ENCODE data around the gene SLC23A1. TPM values are rescaled to one million over a fixed set of nuclear protein-coding genes. Genes with fewer than 3 reads are reported as not detected.

Gene SLC23A1
- total and polyA plus RNA-seq, 2 of the 13 experiments (the other 11 are each of a cell fraction or from before 2014, with no cell fraction given), result 6.0 to 6.6 TPM

DNA sequence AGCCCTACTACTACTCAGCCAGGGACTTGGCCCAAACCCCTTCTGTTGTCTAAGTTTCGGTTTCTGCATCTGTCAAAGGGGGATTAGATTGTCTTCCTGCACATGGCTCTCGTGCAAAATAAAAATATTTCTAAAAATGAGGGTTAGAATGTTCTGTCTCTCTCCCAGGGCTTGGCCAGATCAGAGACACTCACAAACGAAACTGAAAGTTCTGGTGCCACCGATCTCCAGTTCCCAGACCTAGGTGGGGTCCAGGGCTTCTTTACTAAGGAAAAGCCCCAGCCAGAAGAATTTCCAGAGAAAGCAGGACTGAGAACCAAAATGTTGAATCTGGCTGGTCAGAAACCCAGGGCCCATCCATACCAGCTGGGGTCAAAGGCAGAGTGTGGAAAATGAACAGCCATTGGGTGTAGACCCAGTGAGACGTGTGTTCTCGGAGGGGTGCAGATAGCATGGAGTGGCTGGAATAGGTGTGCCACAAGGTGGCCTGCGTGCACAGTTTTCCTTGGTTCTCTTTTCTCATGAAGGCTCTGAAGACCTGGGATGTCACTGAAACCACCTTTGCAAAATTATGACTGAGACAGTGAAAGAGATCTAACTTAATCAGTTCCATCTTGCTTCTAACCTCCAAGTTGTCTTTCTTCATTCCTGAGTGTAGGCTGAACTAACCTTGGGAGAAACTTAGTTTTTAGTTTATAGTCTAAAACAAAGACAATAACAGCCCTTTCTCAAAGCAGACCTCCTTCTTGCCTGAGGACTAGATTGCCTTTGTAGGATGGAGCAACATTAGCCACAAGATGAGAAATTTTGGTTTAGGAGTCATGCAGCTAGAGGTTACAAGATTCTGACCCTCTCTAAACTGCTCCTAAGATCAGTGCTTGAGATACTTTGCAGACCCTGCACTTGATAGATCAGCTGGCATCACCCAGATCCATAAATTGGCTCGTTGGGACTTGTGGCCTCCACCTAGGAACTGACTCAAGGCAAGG, 2.3 kb upstream of the SLC23A1 start (continued):
- TF ChIP-seq, protein P1, sequence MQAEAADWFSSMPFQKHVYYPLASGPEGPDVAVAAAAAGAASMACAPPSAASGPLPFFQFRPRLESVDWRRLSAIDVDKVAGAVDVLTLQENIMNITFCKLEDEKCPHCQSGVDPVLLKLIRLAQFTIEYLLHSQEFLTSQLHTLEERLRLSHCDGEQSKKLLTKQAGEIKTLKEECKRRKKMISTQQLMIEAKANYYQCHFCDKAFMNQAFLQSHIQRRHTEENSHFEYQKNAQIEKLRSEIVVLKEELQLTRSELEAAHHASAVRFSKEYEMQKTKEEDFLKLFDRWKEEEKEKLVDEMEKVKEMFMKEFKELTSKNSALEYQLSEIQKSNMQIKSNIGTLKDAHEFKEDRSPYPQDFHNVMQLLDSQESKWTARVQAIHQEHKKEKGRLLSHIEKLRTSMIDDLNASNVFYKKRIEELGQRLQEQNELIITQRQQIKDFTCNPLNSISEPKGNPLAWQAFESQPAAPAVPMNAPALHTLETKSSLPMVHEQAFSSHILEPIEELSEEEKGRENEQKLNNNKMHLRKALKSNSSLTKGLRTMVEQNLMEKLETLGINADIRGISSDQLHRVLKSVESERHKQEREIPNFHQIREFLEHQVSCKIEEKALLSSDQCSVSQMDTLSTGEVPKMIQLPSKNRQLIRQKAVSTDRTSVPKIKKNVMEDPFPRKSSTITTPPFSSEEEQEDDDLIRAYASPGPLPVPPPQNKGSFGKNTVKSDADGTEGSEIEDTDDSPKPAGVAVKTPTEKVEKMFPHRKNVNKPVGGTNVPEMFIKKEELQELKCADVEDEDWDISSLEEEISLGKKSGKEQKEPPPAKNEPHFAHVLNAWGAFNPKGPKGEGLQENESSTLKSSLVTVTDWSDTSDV (CRISPR knock-in tag; IDR thresholded peaks at IDR 0.05), result no peak
- TF ChIP-seq RXRA (CRISPR knock-in tag; IDR thresholded peaks at IDR 0.05) (no peak; the same call in 1 of the 2 replicates), ZNF841 (CRISPR knock-in tag; IDR thresholded peaks at IDR 0.05; ENCODE audit: borderline replicate concordance) (no peak), PHB2 (IDR thresholded peaks at IDR 0.05; ENCODE audit: partially characterized antibody) (no peak), RERE (CRISPR knock-in tag; IDR thresholded peaks at IDR 0.05; ENCODE audit: low read depth) (no peak), ZNF644 (CRISPR knock-in tag; IDR thresholded peaks at IDR 0.05; ENCODE audit: low read depth) (peak; percentile 66), JUND (CRISPR knock-in tag; IDR thresholded peaks at IDR 0.05) (0 out of 2 replicates have a peak, but pooled peaks have one; percentile 3), ZNF225 (CRISPR knock-in tag; IDR thresholded peaks at IDR 0.05) (no peak), ZNF879 (CRISPR knock-in tag; IDR thresholded peaks at IDR 0.05) (no peak), ZBTB3 (CRISPR knock-in tag; IDR thresholded peaks at IDR 0.05; ENCODE audit: borderline replicate concordance, low read depth) (no peak), THAP11 (CRISPR knock-in tag; IDR thresholded peaks at IDR 0.05) (peak; percentile 51), ZFAT (CRISPR knock-in tag; conservative IDR thresholded peaks at IDR 0.05) (no peak), HHEX (CRISPR knock-in tag; IDR thresholded peaks at IDR 0.05) (no peak), ZNF720 (CRISPR knock-in tag; IDR thresholded peaks at IDR 0.05) (no peak), CEBPB (IDR thresholded peaks at IDR 0.05; ENCODE audit: borderline replicate concordance, low read depth, low read length) (no peak)
- TF ChIP-seq, protein P2, sequence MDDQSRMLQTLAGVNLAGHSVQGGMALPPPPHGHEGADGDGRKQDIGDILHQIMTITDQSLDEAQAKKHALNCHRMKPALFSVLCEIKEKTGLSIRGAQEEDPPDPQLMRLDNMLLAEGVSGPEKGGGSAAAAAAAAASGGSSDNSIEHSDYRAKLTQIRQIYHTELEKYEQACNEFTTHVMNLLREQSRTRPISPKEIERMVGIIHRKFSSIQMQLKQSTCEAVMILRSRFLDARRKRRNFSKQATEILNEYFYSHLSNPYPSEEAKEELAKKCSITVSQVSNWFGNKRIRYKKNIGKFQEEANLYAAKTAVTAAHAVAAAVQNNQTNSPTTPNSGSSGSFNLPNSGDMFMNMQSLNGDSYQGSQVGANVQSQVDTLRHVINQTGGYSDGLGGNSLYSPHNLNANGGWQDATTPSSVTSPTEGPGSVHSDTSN (CRISPR knock-in tag; IDR thresholded peaks at IDR 0.05; ENCODE audit: borderline replicate concordance), result no peak
- TF ChIP-seq, protein P3, sequence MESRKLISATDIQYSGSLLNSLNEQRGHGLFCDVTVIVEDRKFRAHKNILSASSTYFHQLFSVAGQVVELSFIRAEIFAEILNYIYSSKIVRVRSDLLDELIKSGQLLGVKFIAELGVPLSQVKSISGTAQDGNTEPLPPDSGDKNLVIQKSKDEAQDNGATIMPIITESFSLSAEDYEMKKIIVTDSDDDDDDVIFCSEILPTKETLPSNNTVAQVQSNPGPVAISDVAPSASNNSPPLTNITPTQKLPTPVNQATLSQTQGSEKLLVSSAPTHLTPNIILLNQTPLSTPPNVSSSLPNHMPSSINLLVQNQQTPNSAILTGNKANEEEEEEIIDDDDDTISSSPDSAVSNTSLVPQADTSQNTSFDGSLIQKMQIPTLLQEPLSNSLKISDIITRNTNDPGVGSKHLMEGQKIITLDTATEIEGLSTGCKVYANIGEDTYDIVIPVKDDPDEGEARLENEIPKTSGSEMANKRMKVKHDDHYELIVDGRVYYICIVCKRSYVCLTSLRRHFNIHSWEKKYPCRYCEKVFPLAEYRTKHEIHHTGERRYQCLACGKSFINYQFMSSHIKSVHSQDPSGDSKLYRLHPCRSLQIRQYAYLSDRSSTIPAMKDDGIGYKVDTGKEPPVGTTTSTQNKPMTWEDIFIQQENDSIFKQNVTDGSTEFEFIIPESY (CRISPR knock-in tag; IDR thresholded peaks at IDR 0.05), result no peak

Data from HepG2 (cell line).